ENCODE results near the gene CDC42EP4. TPM values are rescaled to one million over a fixed set of nuclear protein-coding genes. Genes with fewer than 3 reads are reported as not detected.

Gene CDC42EP4
- total RNA-seq, 1 experiment from 2014 or later, result 60.1 TPM

DNA sequence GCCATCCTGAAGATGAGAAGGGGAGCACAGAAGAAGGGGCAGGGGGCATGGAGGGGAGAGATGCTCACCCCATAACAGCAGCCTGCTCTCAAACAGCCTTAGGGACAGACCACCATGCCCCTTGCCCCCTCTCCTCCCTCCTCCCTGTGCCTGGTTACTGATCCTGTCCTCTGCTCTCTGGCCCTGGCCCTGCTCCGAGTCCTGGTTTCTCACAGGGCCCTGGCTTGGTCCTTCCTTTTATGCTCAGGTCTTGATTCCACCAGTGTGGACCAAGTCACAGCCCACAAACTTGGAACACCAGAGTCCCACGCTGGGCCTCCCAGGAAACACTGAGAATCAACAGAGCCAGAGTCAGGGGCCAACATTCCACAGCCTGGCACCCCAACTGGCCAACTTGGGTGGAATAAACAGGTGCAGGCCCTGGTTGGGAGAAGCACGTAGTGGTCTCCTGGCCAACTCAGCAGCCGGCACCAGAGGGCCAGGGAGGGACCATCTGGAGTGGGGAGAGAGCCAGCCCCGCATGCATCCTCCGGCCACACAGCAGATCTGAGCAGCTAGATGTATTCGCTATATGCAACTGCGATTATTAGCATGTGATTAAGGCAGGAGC is 44.9 kb upstream of the CDC42EP4 start:
- Mint-ChIP-seq H3K4me3 (ENCODE audit: low read depth, unreplicated experiment) (no peak overlapping the region), H3K36me3 (ENCODE audit: insufficient read depth, unreplicated experiment) (peaks cover 2% of the 10 kb centered on the region), H3K27me3 (ENCODE audit: unreplicated experiment) (no peaks in the 10 kb centered on the region), H3K4me1 (ENCODE audit: low read depth, unreplicated experiment) (peaks cover 13% of the 10 kb centered on the region), H3K27ac (ENCODE audit: unreplicated experiment) (no peak overlapping the region), H3K9me3 (ENCODE audit: low read depth, unreplicated experiment) (no peaks in the 10 kb centered on the region)
- CTCF ChIA-PET, result no interaction called here
- intact Hi-C loops (cut with micrococcal nuclease; ENCODE audit: unreplicated experiment), result no loop called here
- no peak for DNase-seq
- BruUV-seq (replicated peaks), result no TSS peak
- TF ChIP-seq, protein P1, sequence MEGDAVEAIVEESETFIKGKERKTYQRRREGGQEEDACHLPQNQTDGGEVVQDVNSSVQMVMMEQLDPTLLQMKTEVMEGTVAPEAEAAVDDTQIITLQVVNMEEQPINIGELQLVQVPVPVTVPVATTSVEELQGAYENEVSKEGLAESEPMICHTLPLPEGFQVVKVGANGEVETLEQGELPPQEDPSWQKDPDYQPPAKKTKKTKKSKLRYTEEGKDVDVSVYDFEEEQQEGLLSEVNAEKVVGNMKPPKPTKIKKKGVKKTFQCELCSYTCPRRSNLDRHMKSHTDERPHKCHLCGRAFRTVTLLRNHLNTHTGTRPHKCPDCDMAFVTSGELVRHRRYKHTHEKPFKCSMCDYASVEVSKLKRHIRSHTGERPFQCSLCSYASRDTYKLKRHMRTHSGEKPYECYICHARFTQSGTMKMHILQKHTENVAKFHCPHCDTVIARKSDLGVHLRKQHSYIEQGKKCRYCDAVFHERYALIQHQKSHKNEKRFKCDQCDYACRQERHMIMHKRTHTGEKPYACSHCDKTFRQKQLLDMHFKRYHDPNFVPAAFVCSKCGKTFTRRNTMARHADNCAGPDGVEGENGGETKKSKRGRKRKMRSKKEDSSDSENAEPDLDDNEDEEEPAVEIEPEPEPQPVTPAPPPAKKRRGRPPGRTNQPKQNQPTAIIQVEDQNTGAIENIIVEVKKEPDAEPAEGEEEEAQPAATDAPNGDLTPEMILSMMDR (IDR thresholded peaks at IDR 0.05; ENCODE audit: unreplicated experiment), result no peak

DNA sequence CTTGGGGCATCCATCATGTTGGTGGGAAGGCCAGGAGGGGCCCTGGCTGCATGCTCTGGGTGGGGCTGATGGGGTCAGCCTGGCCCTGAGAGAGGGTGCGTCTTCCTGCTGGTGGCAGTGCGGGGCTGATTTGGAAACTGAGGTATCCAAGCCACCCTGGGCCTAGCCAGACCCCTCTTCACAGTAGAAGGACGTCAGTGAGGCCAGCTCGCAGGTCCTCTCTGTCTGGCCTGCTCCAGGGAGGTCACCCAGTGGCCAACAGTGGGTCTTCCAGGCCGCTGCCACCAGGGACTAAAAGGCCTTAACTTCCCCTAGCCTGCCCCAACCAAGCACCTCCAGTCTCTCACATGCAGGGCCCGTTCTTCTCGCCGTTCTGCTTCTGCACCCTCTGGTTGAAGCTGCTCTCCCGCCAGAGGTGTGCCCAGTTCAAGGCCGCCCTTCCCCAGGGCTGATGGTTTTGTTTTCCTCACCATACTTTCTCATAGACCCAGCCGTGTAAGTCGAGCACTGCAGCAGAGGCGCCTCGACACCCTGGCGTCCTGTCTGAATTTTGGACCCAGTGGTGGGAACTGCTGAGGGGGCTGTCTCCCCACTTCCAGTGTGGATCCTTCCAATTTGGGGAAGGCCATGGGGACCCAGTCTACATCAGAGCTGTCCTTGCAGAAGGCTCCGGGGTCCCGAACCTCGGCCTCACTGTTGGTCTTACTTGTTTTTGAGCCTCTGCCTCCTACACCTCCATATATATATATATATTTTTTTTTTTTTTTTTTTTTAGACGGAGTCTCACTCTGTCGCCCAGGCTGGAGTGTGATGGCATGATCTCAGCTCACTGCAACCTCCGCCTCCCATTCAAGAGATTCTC is 42.9 kb upstream of the CDC42EP4 start:
- DNase-seq, result no peak
- no peaks in the 10 kb centered on the region for H3K4me1 Mint-ChIP-seq (ENCODE audit: low read depth, unreplicated experiment)
- no peak overlapping the region for H3K4me3 Mint-ChIP-seq (ENCODE audit: low read depth, unreplicated experiment)
- CTCF ChIA-PET, result no interaction called here
- H3K36me3 Mint-ChIP-seq (ENCODE audit: insufficient read depth, unreplicated experiment), result no peaks in the 10 kb centered on the region
- TF ChIP-seq, protein P1 (IDR thresholded peaks at IDR 0.05; ENCODE audit: unreplicated experiment), result no peak
- H3K9me3 Mint-ChIP-seq (ENCODE audit: low read depth, unreplicated experiment), result no peaks in the 10 kb centered on the region
- intact Hi-C loops (cut with micrococcal nuclease; ENCODE audit: unreplicated experiment), result no loop called here
- BruUV-seq (replicated peaks), result no TSS peak
- H3K27ac Mint-ChIP-seq (ENCODE audit: unreplicated experiment), result no peak overlapping the region
- no peaks in the 10 kb centered on the region for H3K27me3 Mint-ChIP-seq (ENCODE audit: unreplicated experiment)

GRCh38 chr17:73352261-73352660 is 40.5 kb upstream of the CDC42EP4 start:
- BruUV-seq (replicated peaks), result no TSS peak
- H3K27me3 Mint-ChIP-seq (ENCODE audit: unreplicated experiment), result no peaks in the 10 kb centered on the region
- TF ChIP-seq, protein P1 (IDR thresholded peaks at IDR 0.05; ENCODE audit: unreplicated experiment), result no peak
- H3K27ac Mint-ChIP-seq (ENCODE audit: unreplicated experiment), result no peak overlapping the region
- intact Hi-C loops (cut with micrococcal nuclease; ENCODE audit: unreplicated experiment), result no loop called here
- no peaks in the 10 kb centered on the region for H3K36me3 Mint-ChIP-seq (ENCODE audit: insufficient read depth, unreplicated experiment)
- no peaks in the 10 kb centered on the region for H3K9me3 Mint-ChIP-seq (ENCODE audit: low read depth, unreplicated experiment)
- no peak overlapping the region for H3K4me3 Mint-ChIP-seq (ENCODE audit: low read depth, unreplicated experiment)
- CTCF ChIA-PET, result interaction anchor here (1.0 kb wide), 1 partner anchor 118 kb away, joined by 3 read pairs; no protein-coding TSS in a partner anchor
- no peaks in the 10 kb centered on the region for H3K4me1 Mint-ChIP-seq (ENCODE audit: low read depth, unreplicated experiment)
- no peak for DNase-seq

DNA sequence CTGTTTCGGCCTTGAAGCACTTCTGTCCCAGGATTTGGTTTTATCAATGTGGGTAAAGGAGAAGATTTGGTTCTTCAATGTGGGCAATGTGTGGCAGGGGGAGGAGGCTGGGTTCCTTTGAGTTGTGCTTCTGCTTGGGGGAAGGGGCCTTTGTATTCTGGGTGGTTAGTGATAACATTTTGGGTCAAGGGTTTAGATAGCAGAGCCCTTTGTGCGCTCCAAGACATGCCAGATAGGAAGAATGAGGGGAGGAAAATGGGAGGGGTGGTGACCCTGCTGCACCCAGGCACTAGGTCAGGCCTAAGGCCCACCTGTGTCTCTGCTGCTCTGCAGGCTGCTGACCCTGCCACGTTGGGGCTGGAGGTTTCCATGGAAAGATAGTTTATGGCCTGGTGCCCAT is 40.0 kb upstream of the CDC42EP4 start:
- DNase-seq, result no peak
- TF ChIP-seq, protein P1 (IDR thresholded peaks at IDR 0.05; ENCODE audit: unreplicated experiment), result no peak
- H3K4me3 Mint-ChIP-seq (ENCODE audit: low read depth, unreplicated experiment), result no peak overlapping the region
- H3K36me3 Mint-ChIP-seq (ENCODE audit: insufficient read depth, unreplicated experiment), result no peaks in the 10 kb centered on the region
- H3K4me1 Mint-ChIP-seq (ENCODE audit: low read depth, unreplicated experiment), result no peaks in the 10 kb centered on the region
- no peaks in the 10 kb centered on the region for H3K27me3 Mint-ChIP-seq (ENCODE audit: unreplicated experiment)
- intact Hi-C loops (cut with micrococcal nuclease; ENCODE audit: unreplicated experiment), result no loop called here
- CTCF ChIA-PET, result interaction anchor here (1.0 kb wide), 1 partner anchor 118 kb away, joined by 3 read pairs; no protein-coding TSS in a partner anchor
- no TSS peak for BruUV-seq (replicated peaks)
- H3K9me3 Mint-ChIP-seq (ENCODE audit: low read depth, unreplicated experiment), result no peaks in the 10 kb centered on the region
- no peak overlapping the region for H3K27ac Mint-ChIP-seq (ENCODE audit: unreplicated experiment)
